Astrocyte of the cerebellum (primary cell): Measurements from ENCODE around the gene LENEP.

Source experiments
- DNase-seq: peaks from one replicate; pipeline ENCODE4 v3.0.0-alpha.2; 2011; ENCODE audit warnings: low read depth
- H3K4me3 ChIP-seq: 2 replicates; pipeline ENCODE4 v1.5.1; 2011; ENCODE audit warnings: mild to moderate bottlenecking, low read depth, low read length, moderate library complexity
- in situ Hi-C: cut with HindIII; loops from 2 replicates; pipeline ENCODE4 v1.10.0; 2017; ENCODE audit warnings: low sequenced_read_pairs
- TF ChIP-seq, protein P1 (sequence below): IDR thresholded peaks from 2 replicates; pipeline ENCODE4 v1.5.1; 2012; ENCODE audit warnings: low read length, low read depth, moderate library complexity, mild to moderate bottlenecking; ENCODE audit errors: missing control alignments

The LENEP gene

GRCh38 chr1:154955718-154956543 lies 37.5 kb upstream of the LENEP start, which contains the start of gene PBXIP1:
TSS of gene PBXIP1 (minus strand) at chr1:154956099. CDS start at chr1:154953721, 2,378 bp downstream.
- TF ChIP-seq, protein P1, sequence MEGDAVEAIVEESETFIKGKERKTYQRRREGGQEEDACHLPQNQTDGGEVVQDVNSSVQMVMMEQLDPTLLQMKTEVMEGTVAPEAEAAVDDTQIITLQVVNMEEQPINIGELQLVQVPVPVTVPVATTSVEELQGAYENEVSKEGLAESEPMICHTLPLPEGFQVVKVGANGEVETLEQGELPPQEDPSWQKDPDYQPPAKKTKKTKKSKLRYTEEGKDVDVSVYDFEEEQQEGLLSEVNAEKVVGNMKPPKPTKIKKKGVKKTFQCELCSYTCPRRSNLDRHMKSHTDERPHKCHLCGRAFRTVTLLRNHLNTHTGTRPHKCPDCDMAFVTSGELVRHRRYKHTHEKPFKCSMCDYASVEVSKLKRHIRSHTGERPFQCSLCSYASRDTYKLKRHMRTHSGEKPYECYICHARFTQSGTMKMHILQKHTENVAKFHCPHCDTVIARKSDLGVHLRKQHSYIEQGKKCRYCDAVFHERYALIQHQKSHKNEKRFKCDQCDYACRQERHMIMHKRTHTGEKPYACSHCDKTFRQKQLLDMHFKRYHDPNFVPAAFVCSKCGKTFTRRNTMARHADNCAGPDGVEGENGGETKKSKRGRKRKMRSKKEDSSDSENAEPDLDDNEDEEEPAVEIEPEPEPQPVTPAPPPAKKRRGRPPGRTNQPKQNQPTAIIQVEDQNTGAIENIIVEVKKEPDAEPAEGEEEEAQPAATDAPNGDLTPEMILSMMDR = peak; percentile 52
- in situ Hi-C loops = loop anchor here (5.0 kb wide), 1 partner anchor 56 kb away; no protein-coding TSS in a partner anchor
- H3K4me3 ChIP-seq = peak within 1 kb of the TSS; percentile 63
- peak; percentile 86 for DNase-seq

GRCh38 chr1:154956544-154956941 lies 36.8 kb upstream of the LENEP start:
- in situ Hi-C loops = loop anchor here (5.0 kb wide), 1 partner anchor 56 kb away; no protein-coding TSS in a partner anchor
- DNase-seq = no peak
- H3K4me3 ChIP-seq = peak overlapping the region; percentile 63
- TF ChIP-seq, protein P1 = no peak

DNA sequence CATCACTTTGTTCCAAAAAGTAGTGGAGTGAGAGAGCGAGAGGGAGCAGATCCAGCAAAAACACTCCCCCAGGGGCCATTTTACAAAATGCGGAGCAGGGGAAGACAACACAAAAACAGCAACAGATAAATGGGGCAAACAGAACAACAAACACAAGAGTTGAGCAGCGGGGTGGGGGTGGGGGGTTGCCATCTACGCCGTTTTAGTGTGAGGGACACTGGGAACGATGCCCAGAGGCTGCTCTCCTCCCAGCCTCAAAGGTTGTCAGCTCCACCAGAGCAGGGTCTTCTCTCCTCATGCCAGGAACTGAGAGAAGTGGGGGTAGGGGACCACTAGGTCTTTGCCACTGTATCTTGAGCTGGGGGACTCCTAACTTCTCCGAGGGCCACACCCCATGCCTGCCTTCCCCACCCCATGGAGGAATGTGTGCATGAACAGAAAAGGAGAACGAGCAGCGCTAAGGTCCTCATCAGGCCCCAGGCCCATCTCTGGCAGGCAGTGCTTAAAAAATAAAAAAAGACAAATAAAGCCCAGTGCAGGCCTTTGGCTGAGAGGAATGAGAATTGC lies 36.2 kb upstream of the LENEP start:
- DNase-seq = no peak
- TF ChIP-seq, protein P1 = no peak
- in situ Hi-C loops = loop anchor here (5.0 kb wide), 1 partner anchor 55 kb away; no protein-coding TSS in a partner anchor
- H3K4me3 ChIP-seq = no peak overlapping the region

DNA sequence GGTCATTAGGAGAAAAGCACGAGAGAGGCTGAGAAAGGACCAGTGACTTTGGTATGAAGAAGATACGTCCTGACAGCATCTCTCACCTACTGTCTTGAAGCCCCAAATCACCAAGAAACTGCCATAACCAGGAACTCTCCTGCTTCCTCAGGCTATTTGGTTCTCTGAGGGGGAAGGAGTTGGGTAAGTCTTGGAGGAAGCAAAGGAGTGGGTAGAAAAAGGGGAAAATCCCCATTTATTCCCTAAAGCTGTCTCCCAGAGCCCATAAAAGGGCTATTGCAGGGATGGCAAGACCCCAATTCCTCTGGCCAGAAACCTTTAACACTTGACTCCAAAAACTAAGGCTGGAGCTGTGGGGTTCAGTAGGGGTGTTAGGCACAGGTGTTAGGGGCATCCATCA lies 35.4 kb upstream of the LENEP start:
- TF ChIP-seq, protein P1 = no peak
- no peak overlapping the region for H3K4me3 ChIP-seq
- DNase-seq = no peak
- in situ Hi-C loops = loop anchor here (5.0 kb wide), 1 partner anchor 54 kb away; no protein-coding TSS in a partner anchor

DNA sequence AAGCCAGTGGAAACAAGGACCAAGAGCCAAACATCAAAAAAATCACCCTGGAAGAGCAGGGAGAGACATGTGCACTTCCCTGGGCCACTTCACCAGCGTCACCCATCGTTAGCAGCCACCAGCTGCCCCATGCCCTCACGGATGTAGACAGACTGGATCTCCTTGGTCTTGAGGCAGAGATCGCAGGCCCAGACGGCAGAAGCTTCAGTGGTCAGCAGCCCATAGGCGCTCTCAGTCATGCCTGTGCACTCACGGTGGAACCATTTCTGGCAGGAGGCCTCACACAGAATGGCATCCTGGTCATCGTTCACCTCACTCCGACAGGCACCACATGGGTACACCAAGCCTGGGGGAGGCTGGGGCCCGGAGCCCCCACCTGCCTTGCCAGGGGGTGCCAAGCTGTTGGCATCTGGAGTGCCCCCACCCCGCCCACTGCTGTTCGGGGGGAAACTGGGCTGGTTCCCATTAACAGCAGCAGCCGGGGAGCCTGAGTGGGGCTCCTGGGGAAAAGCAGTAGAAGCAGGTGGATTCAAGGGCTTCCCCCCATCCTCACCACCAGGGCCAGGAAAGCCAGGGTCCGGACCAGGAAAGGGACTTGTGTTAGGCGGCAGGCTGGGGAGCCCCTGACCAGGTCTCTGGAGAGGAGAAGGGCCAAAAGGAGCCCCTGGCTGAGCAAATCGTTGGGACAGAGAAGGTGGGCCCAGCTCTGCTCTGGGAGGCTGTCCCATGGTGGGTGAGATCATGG lies 34.5 kb upstream of the LENEP start:
- H3K4me3 ChIP-seq = no peak overlapping the region
- no peak for DNase-seq
- TF ChIP-seq, protein P1 = no peak
- in situ Hi-C loops = loop anchor here (5.0 kb wide), 1 partner anchor 53 kb away; no protein-coding TSS in a partner anchor

- H3K4me3 ChIP-seq = no peak overlapping the region
- no peak for DNase-seq
- TF ChIP-seq, protein P1 = no peak
- in situ Hi-C loops = loop anchor here (5.0 kb wide), 1 partner anchor 53 kb away; no protein-coding TSS in a partner anchor
Measured at GRCh38 chr1:154959426-154959780, 34.0 kb upstream of the LENEP start.
